GM21515 (cell line): ENCODE measurements around the gene CLRN2.
"Not testable (repeated sequence)": the region's sequence is repeated elsewhere in the genome, so short reads cannot be mapped to it uniquely, and the experiment has no call there.

Experiments used
- ATAC-seq: cut with Tn5 transposase; IDR thresholded peaks from one replicate; pipeline ENCODE4 v1.9.1; 2021; ENCODE audit not compliant: unreplicated experiment

Gene CLRN2

DNA sequence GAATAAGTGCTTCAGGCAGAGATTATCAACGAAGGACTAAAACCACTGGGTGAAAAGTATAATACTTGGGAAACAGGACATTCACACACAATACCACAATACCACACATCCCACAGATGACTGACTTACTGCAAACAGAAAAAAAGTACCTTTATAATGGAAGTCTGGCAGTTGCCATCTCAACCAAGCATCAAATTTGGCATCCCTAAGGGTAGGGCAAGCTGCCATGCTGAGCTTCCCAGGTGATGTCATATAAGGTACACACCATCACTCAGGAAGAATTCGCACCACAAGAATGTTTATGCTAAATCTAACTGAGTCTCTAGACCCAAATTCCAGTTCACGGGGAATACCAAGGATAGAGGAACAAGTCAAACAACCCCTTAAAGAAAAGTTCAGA is 12.2 kb upstream of the CLRN2 start:
- no peak for ATAC-seq

DNA sequence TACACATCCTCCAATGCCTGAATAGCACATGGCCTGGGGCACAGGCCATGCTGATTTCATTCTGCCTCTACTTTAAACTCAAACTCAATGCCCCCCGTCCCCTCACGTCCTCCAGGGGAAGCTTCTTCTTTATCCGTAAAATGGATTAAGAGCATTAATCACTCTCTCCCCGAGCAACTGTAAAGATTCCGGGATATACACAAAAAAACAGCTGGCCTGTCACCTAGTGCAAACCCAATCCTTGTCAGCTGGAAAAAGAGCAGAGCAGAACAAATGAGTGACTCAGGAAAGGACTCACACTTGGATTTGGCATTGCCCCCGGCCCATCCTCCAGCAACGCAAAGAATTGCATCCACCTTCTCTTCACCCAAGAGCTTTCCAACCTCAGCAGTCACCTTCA is 10.9 kb upstream of the CLRN2 start:
- no peak for ATAC-seq

DNA sequence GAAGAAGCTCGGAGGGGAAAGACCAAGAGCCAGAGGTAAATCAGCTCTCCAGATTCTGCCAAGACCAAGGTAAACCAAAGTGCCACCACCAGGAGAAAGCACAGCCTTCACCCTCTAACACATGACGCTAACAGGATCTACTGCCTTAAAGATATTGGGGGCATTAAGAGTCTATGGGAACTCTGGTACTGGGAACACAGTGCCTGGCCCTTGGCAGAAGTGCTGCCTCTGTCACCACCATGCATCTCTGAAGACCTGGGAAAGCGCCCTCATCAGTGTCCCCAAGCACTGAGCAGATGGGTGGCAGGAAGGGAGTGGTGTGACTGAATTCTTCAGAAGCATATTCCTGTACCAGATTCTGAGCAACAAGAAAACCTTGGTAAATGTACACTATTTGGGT is 4.4 kb upstream of the CLRN2 start:
- ATAC-seq: no peak

DNA sequence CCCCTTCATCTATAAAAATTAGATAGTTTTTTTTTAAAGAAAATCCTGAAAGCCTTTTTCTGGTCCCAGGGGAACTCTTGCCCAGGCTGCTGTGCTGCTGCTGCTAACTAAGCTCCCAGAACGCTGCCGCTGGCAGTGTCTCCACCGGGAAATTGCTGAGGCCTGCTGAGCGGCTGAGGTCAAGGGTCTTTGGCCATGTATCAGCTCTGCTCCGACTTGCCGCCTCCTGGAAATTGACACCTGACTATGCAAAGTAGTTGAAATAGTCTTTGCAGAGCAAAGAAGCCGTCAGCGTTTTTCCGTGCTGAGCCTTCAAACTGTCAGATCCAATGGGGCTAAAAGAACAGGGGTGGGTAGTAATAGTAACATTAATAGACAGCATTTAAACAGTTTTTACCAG is 3.9 kb upstream of the CLRN2 start:
- no peak for ATAC-seq

DNA sequence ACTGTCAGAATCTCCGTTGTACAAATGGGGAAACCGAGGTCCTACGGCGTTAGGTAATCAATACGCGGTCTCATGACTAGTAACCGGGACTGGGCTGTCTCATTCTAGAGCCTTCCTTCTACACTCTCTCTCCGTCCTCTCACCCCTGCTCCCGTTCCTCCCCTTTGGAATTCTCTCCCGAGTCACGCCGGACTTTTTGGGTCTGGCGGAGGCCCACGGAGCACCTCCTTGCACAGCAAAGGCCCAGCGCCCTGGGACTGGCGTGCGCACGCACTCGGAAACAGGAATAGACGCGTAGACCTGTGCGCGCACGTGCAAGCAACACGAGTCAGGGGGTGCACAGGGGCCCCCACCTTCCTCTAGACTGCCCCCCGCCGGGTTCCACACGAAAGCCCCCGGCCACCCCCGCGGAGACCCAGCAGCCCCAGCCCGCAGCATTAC is 3.4 kb upstream of the CLRN2 start:
- ATAC-seq: peak; percentile 61

DNA sequence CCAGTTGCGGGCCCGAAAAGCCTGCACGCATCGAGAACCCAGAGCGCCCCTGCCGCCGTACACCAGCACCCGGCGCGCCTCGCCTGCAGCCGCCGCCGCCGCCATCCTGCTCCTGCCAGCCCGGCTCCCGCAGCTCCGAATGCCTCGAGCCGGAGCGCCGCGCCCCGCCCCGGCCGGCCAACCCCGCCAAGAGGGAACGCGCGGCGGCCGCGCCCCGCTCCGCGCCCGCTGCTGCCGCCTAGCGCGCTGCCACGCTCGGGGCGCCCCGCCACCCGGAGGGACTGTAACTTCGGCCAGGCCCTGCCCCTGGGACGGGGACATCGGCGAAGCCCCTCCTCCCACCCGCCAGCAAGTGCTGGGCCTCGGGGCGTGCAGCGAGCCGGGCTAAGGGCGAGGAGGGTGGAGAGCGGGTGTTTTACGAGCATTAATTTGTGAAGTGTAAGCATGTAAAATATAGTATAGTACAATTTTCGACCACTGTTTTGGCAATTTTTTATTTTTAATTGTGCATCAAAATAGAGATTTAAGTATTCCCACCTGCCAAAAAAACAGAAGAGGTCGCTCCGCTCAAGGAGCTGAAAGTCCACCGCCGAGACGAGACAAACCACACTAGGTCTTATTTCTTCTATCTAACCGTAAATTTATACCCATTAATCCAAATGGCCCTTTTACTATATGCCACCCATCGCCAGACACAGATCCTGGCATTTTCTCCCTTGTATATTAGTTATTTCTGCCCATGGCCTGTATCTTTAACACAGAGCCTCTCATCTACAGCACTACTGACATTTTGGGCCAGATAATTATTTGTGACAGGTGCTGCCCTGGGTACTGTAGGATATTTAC is 2.8 kb upstream of the CLRN2 start, which contains the start of gene QDPR:
QDPR (minus strand) TSS at position 141 of the 846 bp plus-strand sequence; CDS start at position 105, 36 bp downstream.
- peak; percentile 95 for ATAC-seq

DNA sequence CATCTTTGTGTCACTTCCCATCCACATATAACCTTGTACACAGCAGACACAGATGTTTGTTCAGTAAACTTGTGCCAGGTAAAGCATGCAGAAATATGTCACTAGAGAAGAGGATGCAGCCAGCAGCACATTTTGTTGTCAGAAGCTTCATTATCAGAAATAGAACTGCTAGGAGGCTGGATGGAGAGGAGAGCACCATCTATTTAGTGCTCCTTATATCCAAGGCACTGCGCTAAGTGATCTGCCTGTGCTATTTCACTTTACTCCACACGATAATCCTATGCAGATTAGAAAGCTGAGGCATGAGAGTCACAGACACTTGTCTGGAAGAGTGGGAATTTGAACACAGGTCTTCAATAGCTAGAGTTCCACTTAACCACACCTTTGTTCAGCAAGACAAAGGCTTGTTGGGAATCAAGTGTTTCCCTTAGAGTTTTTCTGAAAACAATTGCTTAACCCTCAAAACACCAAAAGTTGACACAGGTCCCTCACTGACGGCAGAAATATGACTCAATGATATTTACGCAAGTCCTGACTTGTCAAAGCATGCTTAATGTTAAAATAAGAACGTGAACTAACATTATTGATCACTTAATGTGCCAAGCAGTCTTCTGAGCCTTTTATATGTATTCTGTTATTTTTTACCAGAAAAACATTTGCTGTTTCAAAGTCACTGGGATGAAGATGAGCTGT is 1.8 kb upstream of the CLRN2 start:
- no peak for ATAC-seq

DNA sequence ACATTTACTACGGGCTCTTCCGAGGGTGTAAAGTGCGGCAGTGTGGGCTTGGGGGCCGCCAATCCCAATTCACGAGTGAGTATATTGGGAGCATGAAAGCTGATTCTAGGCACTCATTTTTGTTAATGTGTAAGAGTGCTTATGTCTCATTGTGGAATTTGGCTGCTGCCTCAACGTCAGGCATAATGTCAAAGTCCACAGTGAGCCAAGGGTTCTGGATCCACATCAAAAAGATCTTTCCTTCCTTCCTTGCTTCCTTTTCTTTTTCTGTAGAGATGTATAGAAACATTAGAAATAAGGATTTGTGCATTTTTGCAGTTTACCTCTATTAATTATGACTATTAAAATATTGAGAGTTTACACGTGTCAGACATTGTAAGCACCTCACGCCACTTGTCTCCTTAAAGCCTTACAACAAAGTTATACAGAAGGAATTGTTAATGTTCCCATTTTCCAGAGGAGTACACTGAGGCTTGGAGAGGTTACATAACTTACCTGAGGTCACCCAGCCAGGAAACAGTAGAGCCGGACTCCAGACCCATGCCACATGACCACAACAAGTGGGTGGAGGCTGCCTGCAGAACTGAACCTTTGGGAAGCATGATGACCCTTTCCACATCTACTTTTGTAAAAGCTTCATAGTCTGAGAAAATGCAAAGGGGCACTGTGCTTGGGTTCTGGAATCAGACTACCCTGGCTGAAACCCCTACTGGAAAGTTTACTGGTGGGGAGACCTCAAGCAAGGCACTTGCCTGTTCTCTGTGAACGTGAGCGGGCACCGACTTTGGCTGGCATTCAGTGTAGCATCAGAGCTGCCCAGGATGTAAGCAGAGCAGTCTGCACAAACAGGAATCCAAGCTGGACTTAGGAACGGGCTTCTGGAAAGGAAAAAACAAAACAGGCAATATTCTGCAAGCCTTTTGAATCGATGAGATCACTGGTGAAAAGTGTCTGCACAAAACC is 761 bp downstream of the CLRN2 start:
- ATAC-seq: no peak

DNA sequence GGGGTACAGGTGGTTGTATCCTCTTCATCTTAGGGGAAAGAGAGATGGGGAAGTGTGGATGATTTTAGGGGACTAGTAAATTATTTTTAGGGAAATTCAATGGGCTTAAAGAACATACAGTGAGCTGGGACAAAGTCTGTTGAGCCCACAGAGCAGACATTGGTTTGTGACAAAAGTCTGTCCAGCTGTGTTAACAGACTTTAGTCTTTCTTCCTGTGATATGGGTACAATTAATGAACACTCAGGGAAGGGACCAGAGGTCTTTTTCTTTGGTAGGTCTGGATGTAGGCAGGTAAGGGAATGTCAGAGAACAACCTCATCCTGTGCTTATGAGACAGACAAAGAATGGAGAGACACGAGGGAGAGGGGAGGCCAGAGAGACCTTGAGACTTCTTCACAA is 2.0 kb downstream of the CLRN2 start:
- ATAC-seq: no peak

DNA sequence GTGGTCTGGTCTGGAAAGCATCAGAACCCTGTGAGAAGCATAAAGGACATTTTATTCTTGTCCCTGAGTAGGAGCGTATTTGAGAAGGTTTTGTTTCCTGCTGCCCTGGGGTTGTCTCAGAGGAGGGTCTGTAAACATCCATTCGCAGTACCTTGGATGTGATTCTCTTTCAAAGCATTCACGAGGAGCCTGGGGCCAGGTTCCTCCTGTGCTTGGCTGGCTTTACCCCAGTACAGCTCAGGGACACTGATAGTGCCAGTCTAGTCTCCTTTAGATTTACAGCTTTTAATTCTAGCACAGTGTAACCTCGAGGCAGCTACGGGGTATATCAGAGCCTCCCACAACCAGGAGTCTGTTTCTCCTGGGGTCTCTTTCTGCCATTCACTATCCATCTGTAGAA is 2.7 kb downstream of the CLRN2 start:
- no peak for ATAC-seq

DNA sequence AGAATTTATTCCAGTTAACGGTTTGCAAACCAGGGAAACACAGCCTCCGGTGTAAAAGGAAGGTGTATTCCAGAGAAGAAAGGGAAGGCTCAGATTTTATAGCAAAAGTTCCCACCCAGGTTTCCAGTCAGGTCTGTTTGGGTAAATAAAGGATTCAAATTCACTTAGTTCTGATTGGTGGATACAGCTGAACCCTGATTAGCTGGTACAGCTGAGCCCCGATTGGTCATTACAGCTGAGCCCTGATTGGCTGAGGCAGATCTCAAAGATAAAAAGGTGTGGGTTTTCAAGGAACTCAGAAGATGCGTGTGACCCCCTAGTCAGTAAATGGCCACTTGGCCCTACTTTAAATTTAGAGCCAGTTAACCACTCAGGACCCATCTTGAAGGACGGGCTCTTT is 6.6 kb downstream of the CLRN2 start:
- no peak for ATAC-seq

DNA sequence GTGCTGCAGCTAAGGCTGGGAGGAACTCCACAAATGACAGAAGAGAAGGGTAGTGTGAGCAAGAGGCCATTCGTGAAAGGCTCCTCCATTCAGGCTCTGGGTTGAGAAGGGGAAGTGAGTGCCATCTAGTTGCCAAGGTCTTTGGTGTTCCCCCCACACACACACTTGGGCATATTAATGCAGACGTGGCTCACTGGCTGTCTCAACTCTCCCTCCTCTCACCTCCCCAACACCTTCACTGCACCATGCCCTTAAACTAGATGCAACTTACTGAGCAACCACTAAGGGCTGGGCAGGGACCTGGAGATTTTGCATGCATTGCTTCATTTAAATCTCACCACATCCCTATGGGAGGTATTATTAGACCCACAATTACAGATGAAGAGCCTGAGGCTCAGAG is 8.7 kb downstream of the CLRN2 start:
- no peak for ATAC-seq

DNA sequence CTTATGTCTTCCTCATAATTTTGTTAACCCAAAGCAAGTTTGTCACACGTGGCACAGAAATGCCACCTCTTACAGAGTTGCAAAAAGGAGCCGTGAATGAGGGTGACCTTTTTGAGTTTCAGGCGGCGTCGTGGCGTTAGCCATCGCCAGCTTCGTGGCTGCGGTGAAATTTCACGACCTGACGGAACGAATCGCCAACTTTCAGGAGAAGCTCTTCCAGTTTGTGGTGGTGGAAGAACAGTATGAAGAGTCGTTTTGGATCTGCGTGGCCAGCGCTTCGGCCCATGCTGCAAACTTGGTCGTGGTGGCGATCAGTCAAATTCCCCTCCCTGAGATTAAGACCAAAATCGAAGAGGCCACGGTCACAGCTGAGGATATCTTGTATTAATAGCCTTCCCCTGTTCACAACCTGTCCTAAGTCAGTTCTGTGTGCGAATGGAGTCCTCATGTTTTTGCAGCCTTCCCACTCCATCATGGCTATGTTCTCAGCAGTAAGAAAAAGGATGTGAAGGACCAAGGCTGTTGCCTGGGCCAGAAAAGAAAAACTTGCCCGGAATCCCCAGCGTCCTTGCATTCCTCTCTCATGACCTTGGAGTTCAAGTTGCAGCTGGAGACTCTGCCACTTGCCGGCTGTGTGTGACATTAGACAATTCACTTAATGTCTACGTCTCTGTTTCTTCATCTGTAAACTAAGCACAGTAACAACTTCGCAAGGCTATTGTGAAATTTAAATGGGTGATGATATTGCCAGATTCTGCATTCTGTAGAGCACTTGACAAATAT is 11.9 kb downstream of the CLRN2 start:
- ATAC-seq: no peak

DNA sequence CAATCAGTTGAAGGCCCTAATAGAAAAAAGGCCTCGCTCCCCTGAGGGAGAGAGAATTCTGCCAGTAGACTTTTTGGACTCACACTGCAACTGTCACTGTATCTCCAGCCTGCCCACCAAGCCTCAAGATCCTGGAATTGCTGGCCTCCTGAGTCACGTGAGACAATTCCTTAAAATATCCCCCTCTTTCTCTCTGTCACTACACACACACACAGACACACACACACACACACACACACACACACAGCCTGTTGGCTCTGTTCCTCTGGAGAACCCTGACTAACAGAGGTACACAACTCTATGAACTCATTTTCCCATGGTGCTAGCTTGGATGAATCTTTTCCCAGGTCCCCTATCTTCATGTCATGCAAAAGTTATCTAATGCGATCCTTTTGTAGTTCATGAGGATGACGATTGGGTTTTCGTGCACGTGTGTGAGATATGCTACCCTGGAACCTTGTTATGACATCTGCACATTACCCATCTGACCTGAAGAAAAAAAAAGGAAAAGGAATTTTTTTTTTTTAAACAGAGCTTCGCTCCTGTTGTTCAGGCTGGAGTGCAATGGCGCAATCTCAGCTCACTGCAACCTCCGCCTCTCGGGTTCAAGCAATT is 13.7 kb downstream of the CLRN2 start:
- no peak for ATAC-seq

DNA sequence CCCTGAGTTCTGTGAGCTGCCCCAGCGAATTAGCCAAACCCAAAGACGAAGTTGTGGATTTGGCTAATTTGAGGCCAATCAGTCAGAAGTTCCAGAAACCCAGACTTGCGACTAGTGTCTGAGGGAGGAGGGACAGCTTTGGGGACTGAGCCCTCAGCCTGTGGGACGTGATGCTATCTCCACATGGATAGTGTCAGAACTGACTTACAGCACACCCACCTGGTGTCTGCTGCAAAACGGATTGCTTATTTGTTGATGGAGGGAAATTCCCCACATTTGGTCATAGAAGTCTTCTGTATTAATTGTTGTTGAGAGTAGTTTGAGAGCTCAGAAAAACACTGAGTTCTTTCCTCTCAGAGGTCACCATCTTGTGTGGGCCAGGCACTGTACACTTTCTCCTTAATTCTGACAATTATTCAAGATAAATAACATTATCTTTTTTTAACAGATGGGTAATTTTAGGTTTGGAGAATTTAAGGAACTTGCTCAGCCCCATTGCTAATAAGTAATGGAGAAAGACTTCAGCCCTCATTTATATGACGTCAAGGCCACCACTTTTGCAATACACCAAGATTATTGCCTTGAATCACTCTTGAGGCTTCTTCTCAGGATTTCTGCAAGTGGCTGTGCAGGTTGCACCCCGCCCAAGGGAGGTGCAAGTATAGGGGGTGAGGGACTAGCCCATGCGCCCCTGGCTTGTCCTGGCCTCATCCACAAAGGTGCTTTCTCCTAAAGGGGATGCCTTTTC is 16.7 kb downstream of the CLRN2 start:
- ATAC-seq: no peak

DNA sequence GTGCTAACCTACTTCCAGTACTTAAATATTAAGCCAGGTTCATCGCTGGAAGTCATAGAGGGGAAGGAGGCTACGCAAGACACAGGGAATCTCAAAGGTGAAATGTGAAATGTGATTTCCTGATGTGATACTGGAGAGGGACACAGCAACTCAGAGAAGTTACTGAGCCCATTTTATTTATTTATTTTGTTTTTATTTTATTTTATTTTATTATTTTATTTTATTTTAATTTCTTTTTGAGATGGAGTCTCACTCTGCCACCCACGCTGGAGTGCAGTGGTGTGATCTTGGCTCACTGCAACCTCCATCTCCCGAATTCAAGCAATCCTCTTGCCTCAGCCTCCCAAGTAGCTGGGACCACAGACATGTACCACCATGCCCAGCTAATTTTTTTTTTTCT is 19.7 kb downstream of the CLRN2 start:
- ATAC-seq: no peak

DNA sequence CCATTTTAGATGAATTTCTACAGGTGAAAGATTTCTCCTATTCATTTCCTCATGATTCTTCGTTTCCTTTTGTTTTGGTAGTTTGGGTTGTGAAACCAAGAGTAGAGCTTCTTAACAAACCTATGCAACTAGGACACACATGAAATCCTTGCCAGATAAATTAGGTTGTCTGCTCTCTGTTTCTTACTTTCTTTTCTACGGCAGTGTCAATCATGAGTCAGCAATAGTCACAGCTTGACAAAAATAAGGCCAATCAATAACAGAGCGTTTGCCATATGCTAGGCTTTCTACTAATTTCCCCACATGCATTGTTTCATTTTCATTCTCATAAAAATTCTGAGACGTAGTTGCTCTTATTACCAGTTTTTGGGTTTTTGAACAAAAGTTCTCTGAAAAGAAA is 20.3 kb downstream of the CLRN2 start:
- no peak for ATAC-seq

DNA sequence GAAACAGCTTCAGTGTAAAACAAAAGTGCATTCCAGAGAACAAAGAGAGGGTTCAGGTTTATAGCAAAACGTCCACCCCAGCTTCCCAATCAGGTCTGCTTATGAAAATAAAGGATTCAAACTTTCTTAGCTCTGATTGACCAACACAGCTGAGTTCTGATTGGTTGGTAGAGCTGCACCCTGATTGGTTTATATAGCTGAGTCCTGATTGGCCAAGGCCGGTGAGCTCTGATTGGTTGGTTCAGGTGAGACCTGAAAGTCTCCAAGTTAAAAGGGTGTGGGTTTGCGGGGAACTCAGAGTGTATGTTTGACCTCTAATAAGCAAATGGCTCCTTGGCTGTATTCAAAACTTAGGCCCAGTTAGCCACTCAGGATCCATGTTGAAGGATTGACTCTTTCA is 20.9 kb downstream of the CLRN2 start:
- ATAC-seq: no peak

DNA sequence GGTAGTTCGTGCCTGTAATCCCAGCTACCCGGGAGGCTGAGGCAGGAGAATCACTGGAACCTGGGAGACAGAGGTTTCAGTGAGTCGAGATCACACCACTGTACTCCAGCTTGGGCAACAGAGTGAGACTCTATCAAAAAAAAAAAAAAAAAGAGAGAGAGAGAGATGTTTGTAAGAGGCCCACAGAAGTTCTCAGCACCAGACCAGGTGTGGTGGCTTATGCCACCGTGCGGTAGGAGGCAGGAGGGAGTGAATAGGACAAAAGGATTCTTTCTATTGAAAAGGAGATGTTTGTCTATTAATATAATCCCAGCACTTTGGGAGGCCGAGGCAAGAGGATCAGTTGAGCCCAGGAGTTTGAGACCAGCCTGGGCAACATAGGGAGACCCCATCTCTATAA is 22.1 kb downstream of the CLRN2 start:
- not testable (repeated sequence) for ATAC-seq
